Gastrocnemius medialis (tissue), 4 donors: ENCODE data around the gene DRC7.

Source experiments
- CTCF ChIP-seq, 5 experiments: fragments of 450-650 bp in 3 of 5; fragments of 200-600 bp in 2 of 5; sonication (generic) in 2 of 5; IDR thresholded peaks in 4 of 5; conservative IDR thresholded peaks in 1 of 5; 1 replicate in 4 of 5; 2 replicates in 1 of 5; pipeline ENCODE4 v1.5.1; 2016 to 2019; ENCODE audit warnings: antibody characterized with exemption in 5 of 5, mild to moderate bottlenecking in 3 of 5, moderate library complexity in 3 of 5
- POLR2A ChIP-seq, 2 donors: fragments of 450-650 bp; IDR thresholded peaks; one replicate each; pipeline ENCODE4 v1.6.1; 2017; ENCODE audit warnings: antibody characterized with exemption in 2 of 2, mild to moderate bottlenecking in 2 of 2, moderate library complexity in 2 of 2

GRCh38 chr16:57706717-57707116 is 12.1 kb downstream of the DRC7 start:
- no peak for TF ChIP-seq CTCF (IDR thresholded peaks at IDR 0.05 in 4 of 5, conservative IDR thresholded peaks at IDR 0.05 in 1 of 5)
- TF ChIP-seq POLR2A (IDR thresholded peaks at IDR 0.05): no peak
